ENCODE results near the gene CFAP410. TPM values are rescaled to one million over a fixed set of nuclear protein-coding genes. Genes with fewer than 3 reads are reported as not detected.
"Not testable (repeated sequence)": the region's sequence is repeated elsewhere in the genome, so short reads cannot be mapped to it uniquely, and the experiment has no call there.

CFAP410 gene
- polyA plus RNA-seq, 1 donor, result 18.2 TPM

GRCh38 chr21:44317871-44318270 is 21.3 kb downstream of the CFAP410 start:
- DNase-seq, result no peak

- DNase-seq, result no peak
Measured at GRCh38 chr21:44317241-44317782, 21.9 kb downstream of the CFAP410 start.

DNA sequence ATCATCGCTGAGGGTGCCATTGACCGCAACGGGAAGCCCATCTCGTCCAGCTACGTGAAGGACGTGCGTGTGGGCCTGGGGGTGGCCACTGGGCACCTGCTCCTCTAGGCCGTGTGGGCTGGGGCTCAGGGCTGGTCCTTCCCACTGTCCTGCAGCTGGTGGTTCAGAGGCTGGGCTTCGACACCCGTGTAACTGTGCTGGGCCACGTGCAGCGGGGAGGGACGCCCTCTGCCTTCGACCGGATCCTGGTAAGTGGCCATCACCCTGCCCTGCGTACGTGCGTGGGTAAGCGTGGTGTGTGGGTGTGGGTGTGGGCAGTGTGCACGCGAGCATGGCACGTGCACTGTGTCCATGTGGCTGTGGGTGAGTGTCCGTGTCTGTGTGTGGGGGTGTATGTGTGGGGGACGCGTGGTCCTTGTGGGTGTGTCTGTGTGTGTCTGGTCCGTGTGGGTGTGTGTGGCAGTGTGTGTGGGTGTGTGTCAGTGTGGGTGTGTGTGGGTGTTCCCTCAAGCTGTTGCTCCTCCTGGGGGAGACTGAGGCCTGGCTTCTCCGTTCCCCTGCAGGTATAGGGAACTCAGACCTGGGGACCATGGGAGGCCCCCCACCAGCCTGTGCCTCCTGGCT is 22.8 kb downstream of the CFAP410 start:
- DNase-seq, result no peak

- no peak for DNase-seq
Measured at GRCh38 chr21:44315691-44316203, 23.4 kb downstream of the CFAP410 start.

GRCh38 chr21:44314561-44314960 is 24.6 kb downstream of the CFAP410 start:
- no peak for DNase-seq

DNA sequence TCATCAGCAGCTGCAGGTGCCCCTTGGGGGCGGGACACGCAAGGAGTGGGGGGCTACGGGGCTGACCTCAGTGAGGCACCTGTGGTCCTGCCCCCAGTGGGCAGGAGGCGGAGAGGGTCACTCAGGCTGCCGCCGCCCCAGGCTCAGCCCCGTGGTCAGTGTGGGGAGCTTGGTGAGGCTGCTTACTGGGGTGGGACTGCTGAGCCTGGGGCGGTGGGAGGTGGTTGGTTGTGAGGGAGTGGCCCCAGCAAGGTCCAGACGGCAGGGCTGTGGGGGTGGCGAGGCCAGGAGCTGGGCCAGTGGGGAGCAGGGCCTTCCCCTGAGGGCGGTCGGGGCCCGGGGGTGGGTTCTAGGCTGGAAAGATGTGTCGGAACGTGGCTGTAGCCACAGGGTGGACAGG is 25.1 kb downstream of the CFAP410 start:
- DNase-seq, result no peak

DNA sequence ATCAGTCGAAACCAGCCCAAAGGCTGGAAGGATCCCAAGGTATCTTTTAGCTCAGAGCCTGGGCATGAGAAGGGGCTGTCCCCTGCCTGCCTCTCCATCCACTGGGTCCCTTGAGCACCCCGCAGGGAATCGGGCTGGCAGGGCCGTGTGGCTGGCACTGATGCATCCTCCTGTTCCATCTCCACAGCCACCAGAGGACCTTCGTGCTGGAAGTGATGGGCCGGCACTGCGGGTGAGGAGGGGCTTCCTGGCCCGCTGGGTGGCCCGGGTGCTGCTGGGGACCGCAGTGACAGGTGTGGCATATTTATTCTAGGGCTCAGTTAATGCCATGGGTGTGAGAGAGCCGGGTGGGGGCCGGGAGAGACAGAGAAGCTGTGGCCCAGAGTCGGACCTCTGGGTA is 25.7 kb downstream of the CFAP410 start:
- no peak for DNase-seq

DNA sequence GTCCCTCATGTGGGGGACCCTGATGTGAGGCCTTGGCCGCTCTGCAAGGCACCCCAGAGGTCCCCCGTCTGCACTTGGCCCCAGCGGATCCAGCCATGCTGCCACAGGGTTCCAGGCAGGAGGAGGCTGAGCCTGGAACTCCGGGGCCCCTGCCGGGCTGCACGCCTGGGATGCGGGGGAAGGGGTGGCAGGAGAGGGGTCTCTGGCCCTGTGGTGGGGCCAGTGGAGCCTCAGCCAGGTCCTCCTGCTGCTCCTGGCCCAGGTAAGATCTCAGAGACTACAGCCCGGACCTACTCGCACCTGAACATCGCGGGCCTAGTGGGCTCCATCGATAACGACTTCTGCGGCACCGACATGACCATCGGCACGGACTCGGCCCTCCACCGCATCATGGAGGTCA is 26.5 kb downstream of the CFAP410 start:
- no peak for DNase-seq

DNA sequence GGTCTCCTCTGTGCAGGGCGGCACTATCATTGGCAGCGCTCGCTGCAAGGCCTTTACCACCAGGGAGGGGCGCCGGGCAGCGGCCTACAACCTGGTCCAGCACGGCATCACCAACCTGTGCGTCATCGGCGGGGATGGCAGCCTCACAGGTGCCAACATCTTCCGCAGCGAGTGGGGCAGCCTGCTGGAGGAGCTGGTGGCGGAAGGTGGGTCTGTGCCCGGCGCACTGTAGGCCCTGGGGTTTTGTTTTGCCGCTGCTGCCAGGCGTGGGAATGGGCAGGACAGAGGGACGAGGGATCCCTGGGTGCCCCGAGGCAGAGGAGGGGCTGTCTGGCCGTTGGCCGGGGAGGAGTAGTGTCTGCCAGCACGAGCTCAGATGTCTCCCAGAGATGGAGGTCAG is 27.1 kb downstream of the CFAP410 start:
- DNase-seq, result no peak

- no peak for DNase-seq
Measured at GRCh38 chr21:44310628-44311507, 28.3 kb downstream of the CFAP410 start.

DNA sequence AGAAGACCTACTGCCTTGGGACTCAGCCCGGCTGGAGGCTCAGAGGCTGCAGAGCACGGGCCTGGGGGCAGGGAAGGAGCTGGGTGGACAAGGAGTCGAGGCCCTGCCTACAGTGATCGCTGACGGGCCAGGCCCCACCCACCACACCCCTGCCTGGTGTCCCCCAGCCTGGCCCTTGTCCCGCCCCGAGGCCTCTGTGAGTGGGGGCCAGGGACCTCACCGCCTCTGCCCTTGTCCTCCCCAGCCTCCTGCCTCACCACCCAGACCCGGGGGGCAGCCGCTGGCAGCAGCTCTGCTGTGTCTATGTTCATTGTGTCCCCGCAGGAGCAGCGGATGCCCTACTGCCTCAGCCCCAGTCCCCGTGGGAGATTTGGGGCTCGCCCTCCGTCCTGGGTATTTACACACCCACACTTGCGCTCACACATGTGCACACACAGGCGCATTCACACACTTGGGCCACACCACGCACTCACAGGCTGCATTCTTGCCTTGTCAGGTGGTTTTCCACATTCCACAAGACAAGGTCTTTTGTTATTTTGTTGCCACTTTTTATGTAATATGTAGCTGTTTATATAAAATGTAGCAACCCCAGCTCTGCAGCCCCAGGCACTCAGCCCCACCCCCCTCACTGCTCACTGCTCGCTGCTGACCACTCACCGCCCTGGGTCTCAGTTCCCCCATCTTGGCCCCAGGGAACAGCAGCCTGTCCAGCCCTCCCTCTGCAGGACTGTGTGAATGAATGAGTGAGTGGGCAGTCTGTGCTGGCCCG is 32.1 kb downstream of the CFAP410 start:
- no peak for DNase-seq

- DNase-seq, result no peak
Measured at GRCh38 chr21:44305691-44306090, 33.5 kb downstream of the CFAP410 start.

- no peak for DNase-seq
Measured at GRCh38 chr21:44304877-44305293, 34.3 kb downstream of the CFAP410 start.

DNA sequence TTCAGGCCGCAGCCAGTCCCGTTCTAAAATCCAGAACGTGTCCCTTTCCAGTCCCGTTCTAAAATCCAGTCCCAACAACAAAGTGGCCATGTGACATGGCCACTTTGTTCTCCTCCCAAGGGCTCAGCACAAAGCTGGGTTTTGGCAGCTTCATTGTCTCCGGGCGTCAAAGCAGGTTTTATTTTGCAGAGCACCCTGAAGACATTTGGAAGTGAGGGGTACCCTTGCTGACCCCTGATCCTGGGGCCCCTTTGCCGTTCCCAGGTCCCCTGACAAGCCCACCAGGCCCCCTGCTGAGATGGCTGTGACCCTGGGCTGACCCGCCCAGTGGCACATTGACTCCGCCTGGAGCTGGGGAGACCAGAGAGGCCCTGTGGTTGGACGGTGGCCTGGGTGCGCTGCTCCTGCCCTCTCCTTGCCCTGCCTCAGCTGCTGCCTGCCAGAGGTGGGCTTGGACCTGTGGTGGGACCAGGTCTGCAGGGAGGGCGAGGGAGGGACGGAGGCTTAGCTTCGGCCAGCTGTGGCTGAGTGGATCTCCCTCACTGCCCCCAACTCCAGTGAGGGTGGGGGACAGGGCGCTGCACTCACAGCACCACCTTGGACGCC is 35.1 kb downstream of the CFAP410 start:
- no peak for DNase-seq

DNA sequence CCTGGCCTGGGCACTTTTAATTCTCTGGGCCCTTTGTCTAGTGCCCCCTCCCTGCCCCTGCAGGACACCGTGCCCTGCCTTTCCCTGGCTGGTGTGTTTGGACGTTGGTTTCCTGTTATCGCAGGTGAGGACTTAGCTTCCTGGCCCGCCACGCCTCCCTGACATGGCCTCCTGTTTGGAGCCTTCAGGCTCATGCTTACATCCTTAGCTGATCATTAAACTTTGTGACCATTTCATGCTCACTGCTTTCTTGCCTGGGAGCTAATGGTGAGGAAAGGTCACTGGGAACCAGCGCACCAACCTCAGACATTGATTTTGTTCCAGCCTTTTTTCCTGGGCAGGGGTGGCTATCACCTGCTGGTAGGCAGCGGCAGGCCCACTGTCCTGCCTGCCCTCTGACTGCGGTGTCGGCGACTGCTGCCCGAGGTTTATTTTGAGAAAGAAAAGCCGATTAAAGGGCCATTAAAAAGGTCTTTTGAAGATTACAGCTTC is 35.7 kb downstream of the CFAP410 start:
- no peak for DNase-seq

DNA sequence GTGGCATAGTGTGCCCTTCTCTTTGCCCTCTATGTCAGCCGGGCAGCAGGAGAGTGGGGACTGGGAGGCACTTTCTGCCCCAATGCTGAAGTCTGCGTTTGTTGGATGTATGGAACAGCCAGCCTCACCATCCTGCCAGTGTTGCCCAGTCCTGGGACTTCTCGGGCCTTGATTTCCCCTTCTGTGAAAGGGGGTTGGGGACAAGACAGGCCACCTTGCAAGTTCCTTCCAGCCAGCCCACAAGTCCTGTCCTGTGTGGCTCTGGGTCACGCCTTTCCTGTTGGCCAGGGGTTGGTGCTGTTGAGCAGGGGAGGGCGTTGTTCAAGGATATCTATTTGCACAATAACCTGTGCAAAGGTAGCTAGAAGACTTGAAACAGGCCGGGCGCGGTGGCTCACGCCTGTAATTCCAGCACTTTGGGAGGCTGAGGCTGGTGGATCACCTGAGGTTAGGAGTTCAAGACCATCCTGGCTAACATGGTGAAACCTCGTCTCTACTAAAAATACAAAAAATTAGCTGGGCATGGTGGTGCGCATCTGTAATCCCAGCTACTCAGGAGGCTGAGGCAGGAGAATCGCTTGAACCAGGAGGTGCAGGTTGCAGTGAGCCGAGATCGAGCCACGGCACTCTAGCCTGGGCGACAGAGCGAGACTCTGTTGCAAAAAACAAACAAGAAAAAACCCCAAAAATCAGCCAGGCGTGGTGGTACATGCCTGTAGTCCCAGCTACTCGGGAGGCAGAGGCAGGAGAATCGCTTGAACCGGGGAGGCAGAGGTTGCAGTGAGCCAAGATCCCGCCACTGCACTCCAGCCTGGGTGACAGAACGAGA is 36.4 kb downstream of the CFAP410 start:
- not testable (repeated sequence) for DNase-seq

DNA sequence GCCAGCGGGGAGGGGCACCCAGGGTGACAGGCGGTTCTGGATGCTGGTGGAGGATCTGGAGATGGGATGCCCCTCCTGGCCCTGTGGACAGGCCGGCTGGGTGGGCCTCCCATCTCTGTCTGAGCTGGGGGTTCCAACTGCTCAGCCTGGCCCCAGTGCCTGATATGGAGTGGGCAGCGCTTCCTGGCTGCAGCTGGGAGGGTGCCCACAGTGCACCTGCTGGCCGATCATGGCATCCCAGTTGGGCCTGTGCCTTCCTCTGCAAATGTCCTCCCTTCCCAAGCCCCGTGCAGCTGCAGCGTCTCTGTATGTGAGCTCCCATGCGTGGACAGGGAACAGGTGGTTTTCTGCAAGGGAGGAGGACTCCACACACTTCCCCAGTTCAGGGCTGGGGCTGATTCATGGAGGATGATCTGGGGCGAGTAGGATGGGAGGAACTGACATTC is 37.2 kb downstream of the CFAP410 start:
- DNase-seq, result no peak

- no peak for DNase-seq
Measured at GRCh38 chr21:44301141-44301540, 38.0 kb downstream of the CFAP410 start.

GRCh38 chr21:44300262-44300959 is 38.8 kb downstream of the CFAP410 start:
- DNase-seq, result no peak
